Glomerular visceral epithelial cell (primary cell): ENCODE data around the gene GALNT18.
"Not testable (repeated sequence)": the region's sequence is repeated elsewhere in the genome, so short reads cannot be mapped to it uniquely, and the experiment has no call there.

Experiments
- DNase-seq: peaks from one replicate; pipeline ENCODE4 v3.0.0-alpha.2; 2016; ENCODE audit errors: extremely low spot score

GALNT18 gene

GRCh38 chr11:11351851-11352250, 270.0 kb downstream of the GALNT18 start:
- DNase-seq = not testable (repeated sequence)

- DNase-seq = no peak
These were observed 270.7 kb downstream of the GALNT18 start for GRCh38 chr11:11351042-11351586.

GRCh38 chr11:11349870-11350337, 271.9 kb downstream of the GALNT18 start:
- no peak for DNase-seq

- no peak for DNase-seq
These were observed 272.5 kb downstream of the GALNT18 start for GRCh38 chr11:11349106-11349825.

- no peak for DNase-seq
These were observed 273.5 kb downstream of the GALNT18 start for GRCh38 chr11:11348303-11348702.

GRCh38 chr11:11347592-11347991, 274.2 kb downstream of the GALNT18 start:
- DNase-seq = no peak

- DNase-seq = no peak
These were observed 275.5 kb downstream of the GALNT18 start for GRCh38 chr11:11346303-11346702.

- no peak for DNase-seq
These were observed 276.7 kb downstream of the GALNT18 start for GRCh38 chr11:11345099-11345498.

GRCh38 chr11:11344045-11344444, 277.8 kb downstream of the GALNT18 start:
- DNase-seq = no peak

GRCh38 chr11:11338304-11338703, 283.5 kb downstream of the GALNT18 start:
- DNase-seq = no peak

GRCh38 chr11:11336664-11337063, 285.1 kb downstream of the GALNT18 start:
- no peak for DNase-seq

GRCh38 chr11:11335043-11335442, 286.8 kb downstream of the GALNT18 start:
- no peak for DNase-seq

GRCh38 chr11:11334607-11335006, 287.2 kb downstream of the GALNT18 start:
- no peak for DNase-seq

- no peak for DNase-seq
These were observed 289.6 kb downstream of the GALNT18 start for GRCh38 chr11:11332141-11332710.

- DNase-seq = no peak
These were observed 292.6 kb downstream of the GALNT18 start for GRCh38 chr11:11329062-11329806.

- no peak for DNase-seq
These were observed 297.7 kb downstream of the GALNT18 start for GRCh38 chr11:11324090-11324489.

GRCh38 chr11:11322101-11322500, 299.7 kb downstream of the GALNT18 start:
- no peak for DNase-seq

- DNase-seq = no peak
These were observed 301.0 kb downstream of the GALNT18 start for GRCh38 chr11:11320825-11321224.

- no peak for DNase-seq
These were observed 302.8 kb downstream of the GALNT18 start for GRCh38 chr11:11318961-11319360.

- no peak for DNase-seq
These were observed 303.3 kb downstream of the GALNT18 start for GRCh38 chr11:11318461-11318860.

- no peak for DNase-seq
These were observed 305.1 kb downstream of the GALNT18 start for GRCh38 chr11:11316651-11317230.
